ENCODE data around the gene ANKRD60. TPM values are rescaled to one million over a fixed set of nuclear protein-coding genes. Genes with fewer than 3 reads are reported as not detected.

ANKRD60 gene
- total RNA-seq, 2 experiments from 2014 or later = not detected

DNA sequence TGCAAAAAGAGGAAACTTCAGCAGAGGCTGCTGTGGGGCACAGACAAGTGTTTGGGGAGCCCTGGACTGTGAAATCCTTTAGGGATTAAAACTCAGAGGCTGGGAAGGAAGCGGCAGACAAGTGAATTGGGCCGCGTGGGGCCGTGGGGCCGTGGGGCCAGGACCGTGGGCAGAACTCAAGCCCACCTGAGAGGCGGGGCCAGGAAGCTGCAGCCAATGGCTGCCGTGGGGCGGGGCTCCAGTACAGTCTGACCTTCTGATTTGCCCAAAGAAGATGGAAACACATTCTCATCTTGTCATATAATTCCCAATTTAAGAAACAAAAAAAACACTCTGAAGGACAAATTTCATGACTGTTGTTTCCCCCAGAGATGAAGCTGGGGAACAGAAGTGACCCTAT is 55.4 kb downstream of the ANKRD60 start:
- DNase-seq = no peak
- POLR2A ChIA-PET = no interaction called here
- peaks cover 2% of the 10 kb centered on the region for H3K27me3 Mint-ChIP-seq
- no peaks in the 10 kb centered on the region for H3K9me3 Mint-ChIP-seq
- H3K4me1 Mint-ChIP-seq = peaks cover 11% of the 10 kb centered on the region
- no peaks in the 10 kb centered on the region for H3K36me3 Mint-ChIP-seq (ENCODE audit: low read depth)
- no peak overlapping the region for H3K4me3 Mint-ChIP-seq
- H3K27ac Mint-ChIP-seq = no peak overlapping the region
- CTCF ChIA-PET = no interaction called here

DNA sequence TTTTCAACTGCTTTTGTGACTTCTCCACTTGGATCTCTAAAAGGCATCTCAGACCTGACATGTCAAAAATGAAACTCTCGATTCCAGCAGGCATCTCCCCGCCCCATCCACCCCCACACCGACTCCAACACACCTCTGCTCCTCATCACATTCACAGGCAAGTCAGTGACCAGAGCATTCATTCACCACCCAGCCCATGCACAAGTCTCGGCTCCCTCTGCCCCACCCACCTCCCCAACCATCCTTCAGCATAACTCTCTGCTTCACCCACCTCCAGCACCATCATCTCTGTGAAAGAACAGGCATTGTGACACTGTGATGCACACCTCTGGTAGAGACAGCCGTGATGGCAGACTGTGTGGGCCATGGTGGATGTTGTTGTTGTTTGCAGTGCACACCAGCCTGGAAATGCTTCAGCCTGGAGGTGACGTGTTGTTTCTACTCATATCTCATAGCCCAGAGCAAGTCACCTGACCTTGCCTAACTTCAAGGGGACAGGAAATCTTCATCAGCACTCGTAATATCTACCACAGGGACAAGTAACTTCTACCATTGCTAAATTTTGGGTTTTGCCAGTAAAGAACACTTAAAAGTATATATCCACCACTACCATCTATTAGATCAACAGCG is 56.5 kb downstream of the ANKRD60 start:
- Mint-ChIP-seq H3K27ac (peak overlapping the region; percentile 44), H3K9me3 (no peaks in the 10 kb centered on the region), H3K27me3 (peaks cover 2% of the 10 kb centered on the region), H3K4me3 (no peak overlapping the region), H3K36me3 (ENCODE audit: low read depth) (no peaks in the 10 kb centered on the region), H3K4me1 (peaks cover 11% of the 10 kb centered on the region)
- POLR2A ChIA-PET = no interaction called here
- no peak for DNase-seq
- CTCF ChIA-PET = no interaction called here

DNA sequence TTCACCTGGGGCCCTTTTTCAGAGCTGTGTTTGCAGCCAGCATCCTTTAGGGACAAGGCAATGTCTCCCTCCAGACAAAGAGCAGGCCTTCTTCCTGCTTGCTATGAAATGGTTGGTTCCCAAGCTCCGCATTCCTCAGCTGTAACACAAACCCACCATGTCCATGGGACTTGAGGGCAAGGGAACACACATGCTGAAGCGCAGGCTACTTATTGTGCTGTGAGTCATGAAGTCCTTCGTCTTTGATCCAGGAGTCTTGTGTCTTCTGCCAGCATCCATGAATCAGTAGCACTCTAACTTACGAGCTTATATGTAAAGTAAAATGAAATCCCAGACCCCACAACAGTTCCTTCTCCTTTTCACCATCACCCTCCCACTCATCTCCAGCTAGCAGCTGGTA is 59.0 kb downstream of the ANKRD60 start:
- Mint-ChIP-seq H3K27me3 (peaks cover under 1% of the 10 kb centered on the region), H3K27ac (no peak overlapping the region), H3K4me3 (no peak overlapping the region), H3K9me3 (no peaks in the 10 kb centered on the region), H3K4me1 (peaks cover 10% of the 10 kb centered on the region), H3K36me3 (ENCODE audit: low read depth) (no peaks in the 10 kb centered on the region)
- DNase-seq = no peak
- ChIA-PET CTCF (interaction anchor here (0.7 to 0.9 kb wide), 2 partner anchors 11 to 13 kb away, joined by 3 read pairs; no protein-coding TSS in a partner anchor), POLR2A (no interaction called here)

GRCh38 chr20:58168843-58169242 is 59.6 kb downstream of the ANKRD60 start:
- CTCF ChIA-PET = interaction anchor here (0.9 kb wide), 1 partner anchor 13 kb away, joined by 3 read pairs; no protein-coding TSS in a partner anchor
- POLR2A ChIA-PET = no interaction called here
- H3K27me3 Mint-ChIP-seq = no peaks in the 10 kb centered on the region
- no peak overlapping the region for H3K4me3 Mint-ChIP-seq
- no peaks in the 10 kb centered on the region for H3K9me3 Mint-ChIP-seq
- H3K36me3 Mint-ChIP-seq (ENCODE audit: low read depth) = no peaks in the 10 kb centered on the region
- DNase-seq = no peak
- peaks cover 6% of the 10 kb centered on the region for H3K4me1 Mint-ChIP-seq
- no peak overlapping the region for H3K27ac Mint-ChIP-seq

DNA sequence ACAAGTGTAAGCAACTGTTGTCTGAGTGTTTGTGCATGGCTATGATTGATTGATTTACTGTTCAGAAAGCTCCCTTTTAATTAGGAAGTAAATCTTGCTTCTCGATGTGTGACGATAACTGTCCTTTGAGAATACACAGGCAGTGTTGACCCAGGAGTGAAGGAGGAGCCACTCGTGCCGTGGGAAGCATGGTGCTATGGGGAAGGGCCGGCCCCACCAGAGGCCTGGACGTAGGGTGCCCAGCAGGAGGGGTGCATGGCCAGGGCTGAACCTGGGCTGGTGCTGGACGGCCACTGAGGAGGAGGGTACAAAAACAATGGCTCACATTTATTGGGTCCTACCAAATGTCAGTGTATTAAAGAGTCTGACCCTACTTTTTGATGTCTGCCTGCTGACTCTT is 60.7 kb downstream of the ANKRD60 start:
- peaks cover 6% of the 10 kb centered on the region for H3K4me1 Mint-ChIP-seq
- ChIA-PET CTCF (no interaction called here), POLR2A (no interaction called here)
- no peak for DNase-seq
- H3K36me3 Mint-ChIP-seq (ENCODE audit: low read depth) = no peaks in the 10 kb centered on the region
- no peaks in the 10 kb centered on the region for H3K27me3 Mint-ChIP-seq
- no peak overlapping the region for H3K27ac Mint-ChIP-seq
- no peak overlapping the region for H3K4me3 Mint-ChIP-seq
- no peaks in the 10 kb centered on the region for H3K9me3 Mint-ChIP-seq

Other genes with a start within 250 kb of the ANKRD60 start
- 10 to 100 TPM; 15.5 to 18.0 TPM for gene RAB22A, start 81.1 kb upstream of the ANKRD60 start, total RNA-seq
- 10 to 100 TPM; 31.0 to 39.1 TPM for gene VAPB, start 160.6 kb upstream of the ANKRD60 start, total RNA-seq